LNCaP clone FGC (cell line): ENCODE results near the gene CMIP.

Source experiments
- DNase-seq: peaks from one replicate; pipeline ENCODE4 v3.0.0-alpha.2; 2011; ENCODE audit warnings: low read depth
- H3K4me3 ChIP-seq: 2 replicates; pipeline ENCODE4 v1.5.1; 2011; ENCODE audit warnings: mild to moderate bottlenecking, low read depth, low read length, control low read depth
- CTCF ChIP-seq: IDR thresholded peaks from 2 replicates; pipeline ENCODE4 v1.5.1; 2012; ENCODE audit warnings: mild to moderate bottlenecking; ENCODE audit not compliant: control insufficient read depth, insufficient read depth; ENCODE audit errors: extremely low read depth

CMIP gene

GRCh38 chr16:81558077-81558443 lies 113.5 kb downstream of the CMIP start:
- H3K4me3 ChIP-seq = no peak overlapping the region
- TF ChIP-seq CTCF = no peak

GRCh38 chr16:81558444-81559175 lies 114.0 kb downstream of the CMIP start:
- no peak for TF ChIP-seq CTCF
- no peak overlapping the region for H3K4me3 ChIP-seq
- peak; percentile 23 for DNase-seq

More at GRCh38 chr16:81558077-81558443, 113.5 kb downstream of the CMIP start:
- no peak for DNase-seq

GRCh38 chr16:81560979-81561657 lies 116.5 kb downstream of the CMIP start:
- no peak for TF ChIP-seq CTCF
- no peak for DNase-seq
- H3K4me3 ChIP-seq = no peak overlapping the region

- DNase-seq = no peak
- no peak overlapping the region for H3K4me3 ChIP-seq
- TF ChIP-seq CTCF = no peak
Observed at GRCh38 chr16:81562174-81562849, 117.7 kb downstream of the CMIP start.

GRCh38 chr16:81562926-81563325 lies 118.3 kb downstream of the CMIP start:
- no peak overlapping the region for H3K4me3 ChIP-seq
- no peak for TF ChIP-seq CTCF
- no peak for DNase-seq

- DNase-seq = no peak
- H3K4me3 ChIP-seq = no peak overlapping the region
- no peak for TF ChIP-seq CTCF
Observed at GRCh38 chr16:81564421-81564911, 119.9 kb downstream of the CMIP start.
